HG02943 (cell line): Measurements from ENCODE around the gene MEX3B.

Source experiments
- ATAC-seq: cut with Tn5 transposase; IDR thresholded peaks from one replicate; pipeline ENCODE4 v1.9.1; 2021; ENCODE audit warnings: mild to moderate bottlenecking, low read depth, moderate library complexity; ENCODE audit not compliant: unreplicated experiment

MEX3B gene

DNA sequence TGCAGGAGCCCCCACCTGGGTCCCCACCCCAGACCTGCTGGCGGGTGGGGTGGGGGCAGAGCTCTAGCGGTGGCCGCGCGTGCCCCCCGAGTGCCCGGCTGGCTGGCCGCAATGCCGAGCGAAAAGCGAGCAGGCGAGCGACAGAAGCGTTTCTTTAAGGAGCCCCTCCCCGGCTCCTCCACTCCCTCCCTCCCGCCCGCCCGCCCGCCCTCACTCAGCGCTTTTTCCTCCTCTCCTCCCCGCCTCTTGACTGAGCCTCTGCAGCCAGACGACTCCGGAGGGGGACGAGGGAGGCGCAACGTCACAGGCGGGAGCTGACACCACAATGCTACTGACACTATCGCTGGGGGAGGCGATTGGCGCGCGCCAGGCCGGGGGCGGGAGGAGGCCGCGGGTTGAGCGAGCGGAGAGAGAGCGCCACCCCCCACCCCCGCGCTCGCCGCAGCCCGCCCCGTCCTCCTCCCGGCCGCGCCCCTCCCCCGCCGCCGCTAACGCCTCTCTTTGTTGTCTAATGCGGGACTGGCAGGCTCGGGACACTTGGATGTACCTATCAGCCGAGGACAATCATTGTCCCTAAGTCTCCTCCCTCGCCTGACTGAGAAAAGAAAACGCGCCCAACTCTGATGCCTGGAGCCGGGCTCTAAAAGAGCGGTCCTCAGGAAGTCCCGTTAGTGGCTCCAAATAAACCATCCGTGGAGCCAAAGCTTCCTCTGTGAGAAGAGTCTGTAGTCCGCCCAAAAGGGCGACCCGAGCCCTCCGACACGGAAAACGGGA is at the start of gene MEX3B:
Gene MEX3B, minus strand, starts transcription at position 127 of the 774 bp plus-strand sequence. CDS start 313 bp downstream, outside the sequence.
- ATAC-seq = peak; percentile 59

DNA sequence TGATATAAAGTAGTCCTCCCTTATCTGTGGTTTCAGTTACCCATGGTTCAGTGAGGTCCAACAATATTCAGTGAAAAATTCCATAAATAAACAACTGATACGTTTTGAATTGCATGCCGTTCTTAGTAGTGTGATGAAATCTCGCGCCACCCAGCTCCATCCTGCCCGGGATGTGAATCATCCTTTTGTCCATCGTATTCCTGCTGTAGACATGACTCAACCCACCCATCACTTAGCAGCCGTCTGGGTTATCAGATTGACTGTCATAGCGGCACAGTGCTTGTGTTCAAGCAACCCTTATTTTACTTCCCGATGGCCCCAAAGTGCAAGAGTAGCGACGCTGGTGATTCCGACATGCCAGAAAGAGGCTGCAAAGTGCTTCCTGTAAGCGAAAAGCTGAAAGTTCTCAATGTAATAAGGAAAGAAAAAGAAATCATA is 48.0 kb upstream of the MEX3B start:
- no peak for ATAC-seq

- ATAC-seq = no peak
These were observed 47.5 kb upstream of the MEX3B start for GRCh38 chr15:82093325-82093724.

DNA sequence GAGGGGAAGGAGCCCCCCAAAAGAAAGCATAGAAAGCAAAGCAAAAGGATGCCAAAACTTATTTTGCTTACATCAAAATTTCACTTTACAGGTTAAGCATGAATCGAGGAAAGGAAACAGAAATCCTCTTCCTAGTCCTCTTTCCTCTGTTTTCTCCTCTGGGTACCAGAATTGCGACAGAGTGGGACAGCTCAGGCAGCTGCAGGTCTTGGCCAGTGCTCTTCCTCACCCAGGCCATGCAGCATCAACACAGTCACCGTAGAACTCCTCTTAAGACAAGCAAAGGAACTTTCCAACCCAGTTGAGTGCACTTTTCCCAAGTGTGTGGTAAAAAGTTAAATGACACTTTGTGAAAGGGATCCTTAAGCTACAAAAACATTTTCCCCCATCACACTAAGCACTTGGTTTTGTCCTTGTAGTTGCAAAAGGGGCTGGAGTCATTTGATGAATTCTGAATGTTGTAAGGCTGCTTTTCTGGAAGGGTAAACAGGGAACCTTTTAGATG is 45.9 kb upstream of the MEX3B start:
- no peak for ATAC-seq

GRCh38 chr15:82086243-82086995 is 40.6 kb upstream of the MEX3B start:
- ATAC-seq = no peak

- ATAC-seq = no peak
These were observed 36.3 kb upstream of the MEX3B start for GRCh38 chr15:82081914-82082762.

GRCh38 chr15:82080774-82081173 is 35.0 kb upstream of the MEX3B start:
- no peak for ATAC-seq

DNA sequence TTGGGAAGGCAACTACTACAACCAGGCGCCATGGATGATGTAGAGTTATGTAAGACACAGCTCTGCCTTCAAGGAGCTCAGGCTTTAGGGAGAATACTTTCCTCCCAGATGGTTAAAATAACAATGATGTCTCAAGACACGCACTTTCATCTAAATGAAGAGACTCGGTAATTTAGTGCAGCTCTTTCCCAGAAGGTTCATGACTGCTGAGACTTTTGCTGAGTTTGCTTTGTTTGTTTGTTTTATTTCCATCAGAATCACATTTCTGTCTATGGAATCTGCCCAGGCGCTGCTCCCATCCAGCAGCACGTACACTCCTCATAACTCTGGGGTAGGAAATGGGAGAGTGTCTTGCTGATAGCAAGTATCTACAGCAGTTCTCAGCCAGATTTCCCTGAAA is 33.9 kb upstream of the MEX3B start:
- ATAC-seq = no peak

DNA sequence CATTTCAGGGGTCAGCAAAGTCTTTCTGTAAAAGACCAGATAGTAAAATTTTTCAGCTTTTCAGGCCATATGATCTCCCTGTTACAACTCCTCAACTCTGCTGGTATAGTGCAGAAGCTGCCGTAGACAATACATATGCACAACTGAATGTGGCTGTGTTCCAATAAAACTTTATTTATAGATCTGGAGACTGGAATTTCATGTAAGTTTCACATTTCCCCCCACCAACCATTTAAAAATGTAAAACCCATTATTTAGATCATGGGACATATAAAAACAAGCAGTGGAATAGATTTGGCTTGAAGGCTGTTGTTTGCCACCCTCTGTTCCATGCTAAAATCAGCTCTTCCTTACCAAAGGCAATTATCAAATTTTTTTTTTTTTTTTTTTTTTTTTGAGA is 28.8 kb upstream of the MEX3B start:
- ATAC-seq = no peak

- no peak for ATAC-seq
These were observed 27.2 kb upstream of the MEX3B start for GRCh38 chr15:82072926-82073537.

DNA sequence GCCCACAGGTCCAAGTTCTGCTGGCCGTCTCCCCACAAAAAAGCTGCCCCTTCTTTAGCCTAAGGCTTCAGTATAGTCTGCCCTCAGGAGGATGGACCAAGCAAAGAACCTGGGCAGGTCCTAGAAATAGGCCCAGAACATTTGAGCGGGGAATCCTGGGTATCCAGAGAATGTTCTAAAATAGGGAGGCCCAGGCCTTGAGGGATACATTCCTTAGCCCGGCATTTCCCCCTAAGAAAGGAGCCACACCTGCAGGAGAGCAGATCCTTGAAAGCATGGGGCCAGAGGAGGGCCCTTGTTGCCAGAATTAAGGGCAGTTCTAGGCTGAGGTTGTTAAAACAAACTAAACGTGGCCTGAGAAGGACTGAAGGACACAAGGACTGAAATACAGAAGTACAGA is 20.6 kb upstream of the MEX3B start:
- ATAC-seq = no peak

GRCh38 chr15:82064824-82065223 is 19.0 kb upstream of the MEX3B start:
- ATAC-seq = no peak

DNA sequence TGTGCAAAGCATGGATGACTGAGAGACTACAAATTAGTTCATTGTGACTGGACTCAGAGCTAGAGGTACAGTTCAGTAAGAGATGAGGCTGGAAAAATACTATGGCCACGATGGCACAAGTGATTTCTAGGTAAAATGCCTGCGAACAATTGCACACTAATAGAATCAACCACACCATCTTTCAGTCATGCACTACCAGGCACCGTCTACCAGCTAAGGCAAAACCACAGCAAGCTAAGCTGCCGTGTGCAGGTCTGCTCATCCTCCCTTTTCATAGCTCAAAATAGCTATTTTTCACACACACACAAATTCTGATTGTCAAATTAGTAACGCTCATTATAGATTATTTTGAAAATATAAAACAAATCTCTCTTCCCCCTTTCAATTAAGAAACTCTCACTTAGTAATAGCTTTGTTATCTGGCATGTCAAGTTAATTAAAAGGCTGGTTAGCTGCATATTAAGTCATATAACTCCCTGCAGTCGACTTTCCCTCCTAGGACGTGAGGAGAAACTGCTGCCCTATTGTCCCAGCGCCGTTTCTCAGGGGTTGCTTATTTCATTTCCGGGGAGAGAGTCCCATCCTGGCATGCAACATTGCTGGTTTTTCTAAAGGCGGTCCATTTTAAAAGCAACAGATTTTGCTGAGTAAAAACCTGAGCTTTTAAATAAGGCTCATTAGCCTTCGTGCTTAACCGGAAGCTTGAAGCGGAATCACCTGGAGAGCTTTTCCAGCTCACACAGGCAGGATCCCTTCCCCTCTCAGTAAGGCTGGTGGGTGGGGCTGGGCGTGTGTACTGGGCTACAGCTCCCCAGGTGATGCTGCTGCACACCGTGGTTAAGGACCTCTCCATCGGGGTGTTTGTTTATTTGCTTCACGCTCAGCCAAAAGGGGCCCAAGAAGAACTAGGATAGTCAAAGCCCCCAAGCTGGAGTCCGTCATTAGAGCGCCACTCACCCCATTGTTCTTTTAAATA is 16.9 kb upstream of the MEX3B start:
- ATAC-seq = no peak

DNA sequence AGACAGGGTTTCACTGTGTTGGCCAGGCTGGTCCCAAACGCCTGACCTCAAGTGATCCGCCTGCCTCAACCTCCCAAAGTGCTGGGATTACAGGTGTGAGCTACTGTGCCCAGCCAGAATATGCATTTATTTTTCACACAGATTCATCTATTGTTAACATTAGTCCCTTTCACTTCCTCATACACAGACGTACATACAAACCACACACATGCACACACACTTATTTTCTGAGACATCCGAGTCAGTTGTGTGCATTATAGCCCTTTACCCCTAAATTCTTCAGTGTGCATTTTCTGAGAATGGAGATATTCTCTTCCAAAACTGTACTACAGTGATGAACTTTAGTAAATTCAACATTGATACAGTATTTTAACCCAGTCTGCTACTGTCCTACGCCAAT is 15.0 kb upstream of the MEX3B start:
- no peak for ATAC-seq

GRCh38 chr15:82058517-82059204 is 12.8 kb upstream of the MEX3B start:
- ATAC-seq = no peak

GRCh38 chr15:82058026-82058425 is 12.2 kb upstream of the MEX3B start:
- ATAC-seq = no peak

- ATAC-seq = no peak
These were observed 11.4 kb upstream of the MEX3B start for GRCh38 chr15:82056958-82057823.

GRCh38 chr15:82052751-82053150 is 6.9 kb upstream of the MEX3B start:
- ATAC-seq = no peak
